HG03565 (cell line): ENCODE data around the gene URAD.

Experiments
- ATAC-seq: cut with Tn5 transposase; IDR thresholded peaks from one replicate; pipeline ENCODE4 v1.9.1; 2021; ENCODE audit warnings: mild to moderate bottlenecking, moderate library complexity; ENCODE audit not compliant: unreplicated experiment

The URAD gene

GRCh38 chr13:27960362-27961226 is 27.9 kb downstream of the URAD start:
- ATAC-seq = no peak

- ATAC-seq = no peak
Observed at GRCh38 chr13:27959976-27960361, 28.5 kb downstream of the URAD start.

DNA sequence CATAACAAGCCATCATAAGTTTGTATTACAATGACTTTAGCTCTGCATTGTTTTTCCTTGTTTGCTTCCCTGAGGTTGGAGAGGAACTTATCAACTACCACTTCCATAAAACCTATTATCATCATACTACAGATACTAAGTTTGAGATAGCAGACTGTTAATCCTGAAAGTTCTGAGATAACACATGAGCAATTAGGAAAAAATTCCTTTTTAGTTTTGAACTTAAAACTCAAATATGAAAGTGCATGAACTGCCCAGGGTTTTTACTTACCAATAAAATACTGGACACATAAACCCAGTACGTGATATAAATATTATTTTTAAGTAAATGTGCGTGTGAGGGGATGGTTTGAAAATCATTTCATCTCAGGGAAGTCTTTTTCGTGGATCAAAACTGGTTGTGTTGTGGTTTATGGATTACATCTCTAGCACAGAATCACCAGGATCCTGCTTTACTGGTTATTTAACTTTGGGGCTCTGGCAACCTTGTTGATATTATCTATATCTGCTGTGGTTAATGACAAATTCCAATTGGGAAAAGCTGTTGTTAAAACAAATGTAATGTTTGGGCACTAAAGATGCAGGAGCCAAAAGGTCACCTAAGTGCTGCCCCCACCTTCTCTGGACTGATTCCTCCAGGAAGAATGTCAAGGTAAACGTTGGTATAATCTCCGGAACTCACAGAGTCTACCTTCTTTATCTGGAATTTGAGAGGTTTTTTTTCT is 31.8 kb downstream of the URAD start:
- ATAC-seq = no peak

GRCh38 chr13:27955014-27955591 is 33.4 kb downstream of the URAD start:
- ATAC-seq = no peak

DNA sequence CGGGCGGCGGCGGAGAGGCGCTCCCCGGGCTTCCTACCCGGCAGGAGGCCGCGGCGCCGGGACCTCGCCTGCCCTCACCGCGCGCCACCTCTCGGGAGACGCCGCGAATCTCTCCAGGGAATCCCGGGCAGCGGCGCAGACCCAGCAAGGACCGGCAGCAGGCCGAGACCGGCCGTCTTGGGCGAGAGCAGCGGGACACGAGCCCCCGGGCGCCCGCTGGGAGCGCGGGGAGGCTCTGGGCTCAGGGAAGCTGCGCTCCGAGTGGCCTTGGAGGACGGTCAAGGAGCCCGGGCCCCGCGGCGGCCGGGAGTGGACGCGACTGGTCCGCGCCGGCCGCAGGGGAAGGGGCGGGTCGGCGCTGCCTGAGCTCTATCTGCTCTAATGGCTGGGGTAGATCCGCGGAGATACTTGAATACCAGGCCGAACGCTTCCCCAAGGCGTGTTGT is 34.1 kb downstream of the URAD start:
- no peak for ATAC-seq

- peak; percentile 81 for ATAC-seq
Observed at GRCh38 chr13:27953676-27954405, 34.7 kb downstream of the URAD start.

DNA sequence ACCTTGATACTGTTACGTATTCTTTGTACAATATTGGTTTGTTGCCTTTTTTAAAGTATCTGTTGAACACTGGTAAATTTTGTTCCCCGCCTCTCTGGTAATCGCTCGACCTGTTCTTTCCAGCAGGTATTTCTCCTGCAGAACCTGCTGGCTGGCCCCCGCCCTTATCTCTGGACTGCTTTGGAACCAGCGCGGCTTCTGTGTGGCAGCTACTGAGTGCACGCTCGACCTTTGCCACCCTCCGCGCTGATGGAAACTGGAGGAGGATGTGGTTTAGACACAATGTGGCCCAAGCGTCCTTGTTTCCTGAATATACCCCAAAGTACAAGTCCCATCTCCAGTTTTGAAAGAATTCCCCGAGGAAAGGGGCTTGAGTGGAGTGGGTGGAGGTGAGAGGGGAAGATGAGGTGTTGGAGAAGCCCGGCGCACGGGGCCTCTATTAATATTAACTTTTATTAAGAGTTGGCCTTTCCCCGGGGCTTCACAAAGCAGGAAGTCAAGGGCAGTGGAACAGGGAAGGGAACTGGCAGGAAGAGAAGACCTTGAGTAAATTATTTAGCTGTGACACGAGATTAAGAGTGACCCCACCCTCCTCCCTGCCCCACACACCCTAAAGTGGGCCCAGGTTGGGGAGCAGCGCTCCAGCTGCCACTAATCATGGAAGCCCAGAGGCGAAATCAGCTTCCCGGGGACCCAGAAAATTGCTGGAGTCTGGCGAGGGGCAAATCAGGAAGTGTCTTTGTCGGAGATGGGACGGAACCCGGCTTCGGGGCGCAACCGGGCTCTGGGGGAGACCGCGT is 35.4 kb downstream of the URAD start:
- ATAC-seq = no peak

DNA sequence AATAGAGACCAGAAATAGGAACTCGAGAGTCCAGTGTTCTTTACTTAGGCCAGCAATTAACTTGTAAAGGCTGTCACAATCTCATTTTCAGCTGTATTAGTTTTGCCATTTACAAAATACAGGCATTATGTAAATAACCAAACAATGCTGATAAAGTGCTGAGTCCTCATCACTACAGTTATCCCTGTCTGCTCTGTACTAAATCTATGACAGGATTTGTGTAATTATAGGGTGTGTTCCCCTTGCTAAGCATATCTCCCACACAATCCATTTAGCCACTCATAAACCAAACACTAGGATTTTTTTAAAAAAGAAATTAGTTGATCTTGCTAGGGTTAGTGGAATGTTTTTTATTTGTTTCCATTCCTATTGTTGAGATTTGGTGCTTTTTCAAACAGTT is 45.5 kb downstream of the URAD start:
- no peak for ATAC-seq

DNA sequence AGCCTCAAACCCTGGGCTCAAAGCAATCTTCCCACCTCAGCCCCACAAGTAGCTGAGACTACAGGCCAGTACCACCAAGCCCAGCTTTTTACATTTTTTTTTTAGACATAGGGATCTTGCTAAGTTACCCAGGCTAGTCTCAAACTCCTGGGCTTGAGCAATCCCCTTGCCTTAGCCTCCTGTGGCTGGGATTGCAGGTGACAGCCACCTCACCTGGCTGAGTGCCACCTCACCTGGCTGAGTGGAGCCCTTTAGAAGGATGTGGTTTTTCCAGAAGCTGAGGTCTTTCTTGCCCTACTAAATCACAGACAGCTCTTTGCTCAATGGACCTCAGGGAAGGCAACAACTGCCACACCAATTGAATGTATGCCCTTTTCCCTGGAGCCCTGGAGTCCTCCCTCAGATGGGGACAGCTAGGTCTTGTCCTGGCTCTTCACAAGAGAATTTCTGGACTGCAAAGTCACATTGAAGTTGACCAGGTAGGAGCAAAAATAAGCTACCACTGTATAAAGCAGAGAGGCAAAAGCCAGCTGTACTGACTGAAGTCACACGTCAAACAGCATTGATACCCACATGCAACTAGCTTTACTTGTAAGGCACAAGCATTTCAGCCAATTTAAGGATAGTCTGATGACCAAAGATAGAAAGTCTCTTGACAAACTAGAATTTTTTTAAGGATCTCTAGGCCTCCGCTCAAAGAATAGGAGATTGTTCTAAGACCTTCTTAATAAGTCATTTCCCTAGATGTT is 54.7 kb downstream of the URAD start:
- no peak for ATAC-seq

DNA sequence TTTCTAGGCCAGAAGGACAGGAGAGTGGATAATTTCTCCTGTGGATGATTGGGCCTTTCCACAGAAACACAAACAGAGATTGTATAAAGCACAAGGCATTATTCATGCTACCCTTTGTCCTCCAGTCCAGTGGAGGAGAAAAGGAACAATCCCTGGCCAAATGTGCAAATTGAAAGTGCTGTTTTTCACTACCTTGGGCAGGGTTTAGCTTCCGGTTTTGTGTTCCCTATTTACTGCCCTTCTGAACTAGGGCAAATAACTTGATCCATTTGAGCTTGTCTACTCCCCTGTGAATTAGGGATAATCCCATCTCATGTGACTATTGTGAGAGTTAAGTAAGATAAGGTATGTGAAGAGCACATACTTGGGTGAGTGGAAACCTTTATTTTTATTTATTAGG is 55.4 kb downstream of the URAD start:
- no peak for ATAC-seq

- no peak for ATAC-seq
Observed at GRCh38 chr13:27929868-27930267, 58.6 kb downstream of the URAD start.

GRCh38 chr13:27928805-27929753 is 59.4 kb downstream of the URAD start:
- no peak for ATAC-seq

DNA sequence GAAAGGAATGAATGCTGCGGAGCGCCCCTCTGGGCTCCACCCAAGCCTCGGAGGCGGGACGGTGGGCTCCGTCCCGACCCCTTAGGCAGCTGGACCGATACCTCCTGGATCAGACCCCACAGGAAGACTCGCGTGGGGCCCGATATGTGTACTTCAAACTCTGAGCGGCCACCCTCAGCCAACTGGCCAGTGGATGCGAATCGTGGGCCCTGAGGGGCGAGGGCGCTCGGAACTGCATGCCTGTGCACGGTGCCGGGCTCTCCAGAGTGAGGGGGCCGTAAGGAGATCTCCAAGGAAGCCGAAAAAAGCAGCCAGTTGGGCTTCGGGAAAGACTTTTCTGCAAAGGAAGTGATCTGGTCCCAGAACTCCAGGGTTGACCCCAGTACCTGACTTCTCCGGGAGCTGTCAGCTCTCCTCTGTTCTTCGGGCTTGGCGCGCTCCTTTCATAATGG is 60.1 kb downstream of the URAD start:
- no peak for ATAC-seq
